CD4-positive, alpha-beta T cell treated with Interleukin-17A for 1 hour (primary cell): ENCODE data around the gene ARHGEF12.
"Not testable (repeated sequence)": the region's sequence is repeated elsewhere in the genome, so short reads cannot be mapped to it uniquely, and the experiment has no call there.

ENCODE experiments used
- DNase-seq: peaks from one replicate; pipeline ENCODE4 v3.0.0-alpha.2; 2020

ARHGEF12 gene

GRCh38 chr11:120501976-120502755, 166.0 kb downstream of the ARHGEF12 start:
- DNase-seq = no peak

- DNase-seq = not testable (repeated sequence)
Observed at GRCh38 chr11:120503529-120503928, 167.3 kb downstream of the ARHGEF12 start.

- DNase-seq = no peak
Observed at GRCh38 chr11:120505801-120506425, 169.7 kb downstream of the ARHGEF12 start.

- DNase-seq = no peak
Observed at GRCh38 chr11:120509346-120510053, 173.3 kb downstream of the ARHGEF12 start.

- no peak for DNase-seq
Observed at GRCh38 chr11:120510406-120511115, 174.3 kb downstream of the ARHGEF12 start.

- peak; percentile 61 for DNase-seq
Observed at GRCh38 chr11:120511116-120511819, 175.1 kb downstream of the ARHGEF12 start, which contains the start of gene GRIK4. TSS of gene GRIK4 (plus strand) at chr11:120511748. CDS start at chr11:120660319, 148,571 bp downstream.

GRCh38 chr11:120511820-120512738, 175.9 kb downstream of the ARHGEF12 start:
- no peak for DNase-seq

GRCh38 chr11:120512739-120513435, 176.7 kb downstream of the ARHGEF12 start:
- no peak for DNase-seq

GRCh38 chr11:120513436-120514315, 177.5 kb downstream of the ARHGEF12 start:
- no peak for DNase-seq

GRCh38 chr11:120514541-120515121, 178.4 kb downstream of the ARHGEF12 start:
- no peak for DNase-seq

GRCh38 chr11:120515186-120515723, 179.0 kb downstream of the ARHGEF12 start:
- DNase-seq = no peak

GRCh38 chr11:120516461-120517389, 180.5 kb downstream of the ARHGEF12 start:
- DNase-seq = no peak

GRCh38 chr11:120517390-120517761, 181.2 kb downstream of the ARHGEF12 start:
- no peak for DNase-seq

- DNase-seq = no peak
Observed at GRCh38 chr11:120517801-120518291, 181.6 kb downstream of the ARHGEF12 start.

- DNase-seq = no peak
Observed at GRCh38 chr11:120518356-120518755, 182.1 kb downstream of the ARHGEF12 start.

GRCh38 chr11:120519474-120519873, 183.3 kb downstream of the ARHGEF12 start:
- DNase-seq = no peak

- no peak for DNase-seq
Observed at GRCh38 chr11:120520091-120520822, 184.0 kb downstream of the ARHGEF12 start.
